GM08714 (cell line): Measurements from ENCODE around the gene OR10H3.

ENCODE experiments used
- H3K4me3 ChIP-seq: fragments of 200-500 bp; sonication (Bioruptor generic); 2 replicates; pipeline ENCODE4 v1.5.1; 2014; ENCODE audit warnings: mild to moderate bottlenecking, low read length, inconsistent platforms
- ZNF274 ChIP-seq: IDR thresholded peaks from 2 replicates; pipeline ENCODE4 v1.6.1; 2012; ENCODE audit warnings: mild to moderate bottlenecking, low read depth, low read length

OR10H3 gene

DNA sequence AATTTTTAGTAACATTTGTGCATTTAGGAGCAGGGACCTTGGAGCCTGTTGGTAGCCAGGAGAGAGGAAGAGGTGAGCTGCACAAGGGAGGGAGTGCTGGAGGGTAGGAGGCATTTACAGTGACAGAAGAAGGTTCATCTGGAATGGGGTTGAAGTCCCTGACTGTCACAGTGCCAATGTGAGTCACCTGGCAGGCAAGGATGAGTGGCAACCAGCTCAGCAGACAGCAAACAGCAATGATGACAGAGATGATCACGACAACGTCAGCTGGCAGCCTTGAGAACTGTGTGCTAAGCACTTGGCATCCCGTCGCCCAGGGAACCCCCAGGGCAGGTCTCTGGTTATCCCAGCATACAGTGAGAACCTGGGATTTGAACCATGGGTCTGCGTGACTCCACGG lies 52.3 kb downstream of the OR10H3 start:
- no peak overlapping the region for H3K4me3 ChIP-seq
- TF ChIP-seq ZNF274, result no peak
